GM12878 (cell line): Measurements from ENCODE around the gene HORMAD1. TPM values are rescaled to one million over a fixed set of nuclear protein-coding genes. Genes with fewer than 3 reads are reported as not detected.
A peak's percentile ranks its signal among the peaks of the same experiment; 100 is the strongest.

Source experiments
- ATAC-seq: fragments of 200-7000 bp; cut with Tn5 transposase; 3 replicates; pipeline ENCODE4 v1.9.1; 2020; ENCODE audit warnings: mild to moderate bottlenecking, moderate library complexity
- BruUV-seq: library from RNA; stranded (reverse); fragments of 400-500 nt; replicated peaks from 2 replicates; lab custom pipeline; 2021; lab: Mats Ljungman, UMichigan
- CTCF ChIA-PET: fragments of 300-600 bp; sonication (Branson Sonifier 250); formaldehyde crosslinking; extraction: SDS; loops from one replicate; lab custom pipeline; 2021; ENCODE audit warnings: inconsistent platforms; lab: Yijun Ruan, JAX
- POLR2A ChIA-PET: fragments of 350-600 bp; formaldehyde crosslinking; extraction: SDS; loops from one replicate; lab custom pipeline; 2021; ENCODE audit warnings: inconsistent platforms; lab: Charles Lee
- RAD21 ChIA-PET: fragments of 300-600 bp; sonication (Branson Sonifier 250); formaldehyde crosslinking; loops from one replicate; lab custom pipeline; 2023; ENCODE audit warnings: antibody characterized with exemption; ENCODE audit not compliant: unreplicated experiment; lab: Charles Lee
- SMC1A ChIA-PET: fragments of 300-600 bp; sonication (Branson Sonifier 250); formaldehyde crosslinking; loops from one replicate; lab custom pipeline; 2023; ENCODE audit not compliant: unreplicated experiment, uncharacterized antibody; lab: Charles Lee
- DNase-seq: peaks from one replicate; pipeline ENCODE4 v3.0.0-alpha.2; 2011; ENCODE audit warnings: low read depth, low spot score
- FAIRE-seq: peaks from 3 replicates; lab custom pipeline; 2011; peaks lifted over from hg19 to GRCh38; lab: Jason Lieb, UNC
- H2AFZ ChIP-seq: 2 replicates; pipeline ENCODE4 v1.6.0; 2011; ENCODE audit warnings: low read depth, low read length, control low read depth; ENCODE audit not compliant: control insufficient read depth
- H3K27ac ChIP-seq: 2 replicates; pipeline ENCODE4 v1.5.1; 2011; ENCODE audit warnings: control low read depth; ENCODE audit not compliant: control insufficient read depth, insufficient read depth
- H3K27me3 ChIP-seq, 2 experiments: replicated peaks in 1 of 2; 2 replicates each; pipeline versions ENCODE4 v1.6.0 to v1.6.1; 2011; ENCODE audit warnings: low read length in 1 of 2; ENCODE audit not compliant: control insufficient read depth in 2 of 2, insufficient read depth in 2 of 2
- H3K36me3 ChIP-seq, 2 experiments: 2 replicates each; pipeline ENCODE4 v1.5.1; 2011; ENCODE audit warnings: low read length in 1 of 2; ENCODE audit not compliant: control insufficient read depth in 2 of 2, insufficient read depth in 2 of 2
- H3K4me1 ChIP-seq: 2 replicates; pipeline ENCODE4 v1.6.1; 2011; ENCODE audit warnings: mild to moderate bottlenecking, low read length, moderate library complexity, mixed read lengths; ENCODE audit not compliant: control insufficient read depth, insufficient read depth
- H3K4me2 ChIP-seq: 2 replicates; pipeline ENCODE4 v1.6.0; 2011; ENCODE audit warnings: control low read depth; ENCODE audit not compliant: control insufficient read depth, insufficient read depth
- H3K4me3 ChIP-seq: fragments of 200-600 bp; sonication (generic); 2 replicates; pipeline ENCODE4 v1.5.1; 2016
- H3K79me2 ChIP-seq: 2 replicates; pipeline ENCODE4 v1.6.0; 2011; ENCODE audit warnings: low read length; ENCODE audit not compliant: control insufficient read depth, insufficient read depth
- H3K9ac ChIP-seq: 2 replicates; pipeline ENCODE4 v1.8.0; 2011; ENCODE audit warnings: low read length, control low read depth, mixed read lengths; ENCODE audit not compliant: control insufficient read depth, insufficient read depth
- H3K9me3 ChIP-seq: replicated peaks from 3 replicates; pipeline ENCODE4 v1.5.1; 2011; ENCODE audit warnings: mild to moderate bottlenecking, low read length; ENCODE audit not compliant: control insufficient read depth, insufficient read depth
- H4K20me1 ChIP-seq: 2 replicates; pipeline ENCODE4 v1.6.0; 2011; ENCODE audit not compliant: control insufficient read depth, insufficient read depth
- IRF4 ChIP-seq: IDR thresholded peaks from 2 replicates; pipeline ENCODE4 v1.6.1; 2011; ENCODE audit warnings: low read depth, low read length
- NBN ChIP-seq: fragments of 450-650 bp; IDR thresholded peaks from 2 replicates; pipeline ENCODE4 v1.6.1; 2016
- NFYB ChIP-seq: IDR thresholded peaks from 2 replicates; pipeline ENCODE4 v1.6.1; 2011; ENCODE audit warnings: low read depth, mild to moderate bottlenecking, low read length, improper control_type of control experiment, moderate library complexity; ENCODE audit not compliant: insufficient read depth
- PAX5 ChIP-seq: IDR thresholded peaks from 2 replicates; pipeline ENCODE4 v1.6.1; 2011; ENCODE audit warnings: low read depth, low read length, borderline replicate concordance
- POLR2A ChIP-seq: IDR thresholded peaks from 2 replicates; pipeline ENCODE4 v1.6.1; 2011; ENCODE audit warnings: low read depth, mild to moderate bottlenecking, low read length
- RELA ChIP-seq: fragments of 450-650 bp; IDR thresholded peaks from 2 replicates; pipeline ENCODE4 v1.8.0; 2014; ENCODE audit warnings: borderline replicate concordance; ENCODE audit not compliant: partially characterized antibody
- SRF ChIP-seq, 2 experiments: IDR thresholded peaks; 2 replicates each; pipeline ENCODE4 v1.6.1; 2011; ENCODE audit warnings: low read depth in 2 of 2, low read length in 2 of 2, mild to moderate bottlenecking in 1 of 2, moderate library complexity in 1 of 2
- TCF3 ChIP-seq: IDR thresholded peaks from 2 replicates; pipeline ENCODE4 v1.6.1; 2012; ENCODE audit warnings: low read depth, mild to moderate bottlenecking, low read length, borderline replicate concordance; ENCODE audit not compliant: insufficient read depth
- WGBS: methylation state at CpG from one replicate; pipeline ENCODE4 v1.1.6; 2016; ENCODE audit warnings: low lambda C conversion rate; ENCODE audit not compliant: insufficient replicate concordance, insufficient coverage; ENCODE audit errors: missing lambda C conversion rate; 5-methylcytosine and 5-hydroxymethylcytosine counted together
- in situ Hi-C: fragments of 300-500 bp; cut with MboI; formaldehyde crosslinking; loops from 9 replicates; pipeline ENCODE4 v1.14.3; 2018; ENCODE audit warnings: mixed read lengths
- intact Hi-C: fragments of 100-400 bp; cut with micrococcal nuclease; formaldehyde crosslinking; loops from one replicate; pipeline ENCODE4 v1.14.2; 2022; ENCODE audit not compliant: unreplicated experiment
- polyA plus RNA-seq, 11 experiments: library from polyadenylated mRNA; depleted of rRNA in 4 of 11; unstranded in 6 of 11; stranded (reverse) in 5 of 11; fragments of >200 nt; fragmentation: Nextera tagmentation in 4 of 11; fragmentation: Illumina TruSeq in 1 of 11; extraction: Ambion mirVana in 4 of 11; extraction: Trizol in 1 of 11; gene quantifications; 1 replicate in 1 of 11; 2 replicates in 10 of 11; pipeline versions ENCODE4 v1.2.1 to v1.2.3, GENCODE V29; 2011 to 2016; ENCODE audit warnings: inconsistent platforms in 2 of 11, missing spikeins in 2 of 11, low read depth in 1 of 11
- total RNA-seq, 4 experiments: library from RNA; depleted of rRNA in 3 of 4; stranded (reverse); fragments of >200 nt in 3 of 4; fragmentation: Illumina TruSeq in 1 of 4; extraction: Trizol in 1 of 4; gene quantifications; 2 replicates each; pipeline versions ENCODE4 v1.2.1 to v1.2.3, GENCODE V29; 2013 to 2021
- TF ChIP-seq, protein P1 (sequence below): fragments of 450-650 bp; IDR thresholded peaks from 2 replicates; pipeline ENCODE4 v1.6.1; 2016; ENCODE audit warnings: mild to moderate bottlenecking, moderate library complexity, borderline replicate concordance
- TF ChIP-seq, protein P2 (sequence below): IDR thresholded peaks from 2 replicates; pipeline ENCODE4 v1.6.1; 2012; ENCODE audit warnings: improper control_type of control experiment, low read depth, low read length; ENCODE audit not compliant: insufficient replicate concordance

Gene HORMAD1
- total and polyA plus RNA-seq, 10 of the 15 experiments (the other 5 are each of a cell fraction or from before 2014, with no cell fraction given): 0.08 to 0.22 (median 0.20) TPM; not detected in 6

DNA sequence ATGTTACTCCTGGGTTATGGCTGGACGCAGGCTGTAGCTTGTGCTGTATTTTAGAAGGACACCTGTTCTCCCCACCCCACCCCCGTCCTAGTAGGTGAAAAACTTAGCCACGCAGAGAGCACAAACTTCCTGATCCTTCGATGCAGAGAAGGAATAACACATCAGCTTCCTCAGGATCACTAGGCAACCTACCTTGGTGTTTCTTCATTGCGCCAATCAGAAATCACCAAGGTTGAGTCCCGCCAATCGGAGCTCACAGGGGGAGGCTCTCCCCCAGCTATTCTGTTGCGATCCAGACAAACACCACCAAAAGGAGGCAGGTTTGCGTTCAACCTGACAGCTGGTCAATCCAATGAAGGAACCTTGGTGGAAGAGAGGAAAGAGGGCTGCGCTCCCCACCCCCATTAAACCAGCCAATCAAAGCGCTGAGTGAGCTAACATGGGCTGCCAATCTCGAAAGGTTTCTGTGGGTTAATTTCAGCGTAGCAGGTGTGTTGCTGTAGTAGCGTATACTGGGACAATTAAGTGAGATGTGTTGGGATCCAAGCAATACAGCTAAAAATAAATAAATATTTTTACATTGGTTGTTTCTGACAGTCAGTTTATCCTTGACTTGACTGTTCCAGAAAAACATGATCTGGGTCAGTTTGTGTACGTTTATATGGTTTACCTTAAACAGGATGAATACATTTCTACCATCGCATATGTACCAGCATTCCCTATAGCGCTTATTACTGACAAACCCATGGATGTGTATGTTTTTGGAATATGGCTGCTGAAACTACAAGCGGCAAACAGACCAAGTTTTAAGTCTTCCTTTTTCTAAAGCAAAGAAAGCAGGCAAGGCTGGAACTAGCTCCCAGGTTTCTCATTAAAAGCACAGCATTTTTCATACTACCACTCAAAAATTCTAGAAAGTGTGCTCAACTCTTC is 23.4 kb downstream of the HORMAD1 start, which contains the start of gene GOLPH3L:
Gene GOLPH3L (minus strand): TSS at position 160 of the 933 bp plus-strand sequence. CDS start 2,316 bp downstream, outside the sequence.
- intact Hi-C loops: loop anchor here (5.0 kb wide), 1 partner anchor 135 kb away; no protein-coding TSS in a partner anchor
- peaks cover 3% of the 10 kb centered on the region; the same call in 1 of the 2 replicates for H3K4me1 ChIP-seq
- no peaks in the 10 kb centered on the region for H4K20me1 ChIP-seq
- ChIA-PET RAD21 (interaction anchor here (0.5 to 2.6 kb wide), 22 partner anchors 10 to 334 kb away, joined by 3 to 23 read pairs (median 4); partner anchors contain the start of genes CTSS, ENSA, MCL1 and RPRD2), CTCF (interaction anchor here (0.6 to 2.5 kb wide), 14 partner anchors 10 to 428 kb away, joined by 3 to 18 read pairs (median 5); partner anchors contain the start of genes APH1A, CDC42SE1, CTSS and ENSA), POLR2A (interaction anchor here (0.5 to 1.9 kb wide), 26 partner anchors 10 to 463 kb away, joined by 3 to 16 read pairs (median 4); partner anchors contain the start of genes ENSA, FALEC and SETDB1), SMC1A (interaction anchor here (0.5 to 2.4 kb wide), 28 partner anchors 11 to 229 kb away, joined by 3 to 20 read pairs (median 4); partner anchors contain the start of genes CTSS, ENSA, HORMAD1 and MCL1)
- in situ Hi-C loops: no loop called here
- no peaks in the 10 kb centered on the region for H3K9me3 ChIP-seq
- peak within 1 kb of the TSS; percentile 84 for H3K4me2 ChIP-seq
- peak within 1 kb of the TSS; percentile 72 for H3K4me3 ChIP-seq
- H3K79me2 ChIP-seq: peaks cover 15% of the 10 kb centered on the region
- H3K9ac ChIP-seq: peak within 1 kb of the TSS; percentile 48; the same call in 1 of the 2 replicates
- H3K27ac ChIP-seq: peak within 1 kb of the TSS; percentile 45
- DNase-seq (peak; percentile 99), FAIRE-seq (peak; percentile 99), ATAC-seq (peak; percentile 100)
- H3K36me3 ChIP-seq: peaks cover 0 to 12% of the 10 kb centered on the region in 2 experiments; a peak in 1 of 4 replicates
- WGBS: under 1% methylated on average over 18 of the region's 18 CpGs
- H3K27me3 ChIP-seq: no peaks in the 10 kb centered on the region
- H2AFZ ChIP-seq: peak within 1 kb of the TSS; percentile 89
- no TSS peak for BruUV-seq
- TF ChIP-seq SRF (IDR thresholded peaks at IDR 0.05; ENCODE audit: low read depth in 2 of 2, low read length in 2 of 2) (peak in 1 of 2 experiments; percentile 27; a peak in 1 of 4 replicates), IRF4 (no peak), NFYB (peak; percentile 99), TCF3 (0 out of 2 replicates have a peak, but pooled peaks have one; percentile 21), NBN (peak; percentile 38; the same call in 1 of the 2 replicates), PAX5 (no peak), POLR2A (peak; percentile 36; the same call in 1 of the 2 replicates), RELA (no peak)
- TF ChIP-seq, protein P1, sequence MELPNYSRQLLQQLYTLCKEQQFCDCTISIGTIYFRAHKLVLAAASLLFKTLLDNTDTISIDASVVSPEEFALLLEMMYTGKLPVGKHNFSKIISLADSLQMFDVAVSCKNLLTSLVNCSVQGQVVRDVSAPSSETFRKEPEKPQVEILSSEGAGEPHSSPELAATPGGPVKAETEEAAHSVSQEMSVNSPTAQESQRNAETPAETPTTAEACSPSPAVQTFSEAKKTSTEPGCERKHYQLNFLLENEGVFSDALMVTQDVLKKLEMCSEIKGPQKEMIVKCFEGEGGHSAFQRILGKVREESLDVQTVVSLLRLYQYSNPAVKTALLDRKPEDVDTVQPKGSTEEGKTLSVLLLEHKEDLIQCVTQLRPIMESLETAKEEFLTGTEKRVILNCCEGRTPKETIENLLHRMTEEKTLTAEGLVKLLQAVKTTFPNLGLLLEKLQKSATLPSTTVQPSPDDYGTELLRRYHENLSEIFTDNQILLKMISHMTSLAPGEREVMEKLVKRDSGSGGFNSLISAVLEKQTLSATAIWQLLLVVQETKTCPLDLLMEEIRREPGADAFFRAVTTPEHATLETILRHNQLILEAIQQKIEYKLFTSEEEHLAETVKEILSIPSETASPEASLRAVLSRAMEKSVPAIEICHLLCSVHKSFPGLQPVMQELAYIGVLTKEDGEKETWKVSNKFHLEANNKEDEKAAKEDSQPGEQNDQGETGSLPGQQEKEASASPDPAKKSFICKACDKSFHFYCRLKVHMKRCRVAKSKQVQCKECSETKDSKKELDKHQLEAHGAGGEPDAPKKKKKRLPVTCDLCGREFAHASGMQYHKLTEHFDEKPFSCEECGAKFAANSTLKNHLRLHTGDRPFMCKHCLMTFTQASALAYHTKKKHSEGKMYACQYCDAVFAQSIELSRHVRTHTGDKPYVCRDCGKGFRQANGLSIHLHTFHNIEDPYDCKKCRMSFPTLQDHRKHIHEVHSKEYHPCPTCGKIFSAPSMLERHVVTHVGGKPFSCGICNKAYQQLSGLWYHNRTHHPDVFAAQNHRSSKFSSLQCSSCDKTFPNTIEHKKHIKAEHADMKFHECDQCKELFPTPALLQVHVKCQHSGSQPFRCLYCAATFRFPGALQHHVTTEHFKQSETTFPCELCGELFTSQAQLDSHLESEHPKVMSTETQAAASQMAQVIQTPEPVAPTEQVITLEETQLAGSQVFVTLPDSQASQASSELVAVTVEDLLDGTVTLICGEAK: 0 out of 2 replicates have a peak, but pooled peaks have one; percentile 25
- TF ChIP-seq, protein P2, sequence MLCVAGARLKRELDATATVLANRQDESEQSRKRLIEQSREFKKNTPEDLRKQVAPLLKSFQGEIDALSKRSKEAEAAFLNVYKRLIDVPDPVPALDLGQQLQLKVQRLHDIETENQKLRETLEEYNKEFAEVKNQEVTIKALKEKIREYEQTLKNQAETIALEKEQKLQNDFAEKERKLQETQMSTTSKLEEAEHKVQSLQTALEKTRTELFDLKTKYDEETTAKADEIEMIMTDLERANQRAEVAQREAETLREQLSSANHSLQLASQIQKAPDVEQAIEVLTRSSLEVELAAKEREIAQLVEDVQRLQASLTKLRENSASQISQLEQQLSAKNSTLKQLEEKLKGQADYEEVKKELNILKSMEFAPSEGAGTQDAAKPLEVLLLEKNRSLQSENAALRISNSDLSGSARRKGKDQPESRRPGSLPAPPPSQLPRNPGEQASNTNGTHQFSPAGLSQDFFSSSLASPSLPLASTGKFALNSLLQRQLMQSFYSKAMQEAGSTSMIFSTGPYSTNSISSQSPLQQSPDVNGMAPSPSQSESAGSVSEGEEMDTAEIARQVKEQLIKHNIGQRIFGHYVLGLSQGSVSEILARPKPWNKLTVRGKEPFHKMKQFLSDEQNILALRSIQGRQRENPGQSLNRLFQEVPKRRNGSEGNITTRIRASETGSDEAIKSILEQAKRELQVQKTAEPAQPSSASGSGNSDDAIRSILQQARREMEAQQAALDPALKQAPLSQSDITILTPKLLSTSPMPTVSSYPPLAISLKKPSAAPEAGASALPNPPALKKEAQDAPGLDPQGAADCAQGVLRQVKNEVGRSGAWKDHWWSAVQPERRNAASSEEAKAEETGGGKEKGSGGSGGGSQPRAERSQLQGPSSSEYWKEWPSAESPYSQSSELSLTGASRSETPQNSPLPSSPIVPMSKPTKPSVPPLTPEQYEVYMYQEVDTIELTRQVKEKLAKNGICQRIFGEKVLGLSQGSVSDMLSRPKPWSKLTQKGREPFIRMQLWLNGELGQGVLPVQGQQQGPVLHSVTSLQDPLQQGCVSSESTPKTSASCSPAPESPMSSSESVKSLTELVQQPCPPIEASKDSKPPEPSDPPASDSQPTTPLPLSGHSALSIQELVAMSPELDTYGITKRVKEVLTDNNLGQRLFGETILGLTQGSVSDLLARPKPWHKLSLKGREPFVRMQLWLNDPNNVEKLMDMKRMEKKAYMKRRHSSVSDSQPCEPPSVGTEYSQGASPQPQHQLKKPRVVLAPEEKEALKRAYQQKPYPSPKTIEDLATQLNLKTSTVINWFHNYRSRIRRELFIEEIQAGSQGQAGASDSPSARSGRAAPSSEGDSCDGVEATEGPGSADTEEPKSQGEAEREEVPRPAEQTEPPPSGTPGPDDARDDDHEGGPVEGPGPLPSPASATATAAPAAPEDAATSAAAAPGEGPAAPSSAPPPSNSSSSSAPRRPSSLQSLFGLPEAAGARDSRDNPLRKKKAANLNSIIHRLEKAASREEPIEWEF: no peak
